GM12801 (cell line): Measurements from ENCODE around the gene ING4.

ENCODE experiments used
- TF ChIP-seq, protein P1 (sequence below): IDR thresholded peaks from one replicate; pipeline ENCODE4 v1.5.1; 2011; ENCODE audit warnings: control low read depth; ENCODE audit not compliant: insufficient read length; ENCODE audit errors: extremely low read depth

The ING4 gene

DNA sequence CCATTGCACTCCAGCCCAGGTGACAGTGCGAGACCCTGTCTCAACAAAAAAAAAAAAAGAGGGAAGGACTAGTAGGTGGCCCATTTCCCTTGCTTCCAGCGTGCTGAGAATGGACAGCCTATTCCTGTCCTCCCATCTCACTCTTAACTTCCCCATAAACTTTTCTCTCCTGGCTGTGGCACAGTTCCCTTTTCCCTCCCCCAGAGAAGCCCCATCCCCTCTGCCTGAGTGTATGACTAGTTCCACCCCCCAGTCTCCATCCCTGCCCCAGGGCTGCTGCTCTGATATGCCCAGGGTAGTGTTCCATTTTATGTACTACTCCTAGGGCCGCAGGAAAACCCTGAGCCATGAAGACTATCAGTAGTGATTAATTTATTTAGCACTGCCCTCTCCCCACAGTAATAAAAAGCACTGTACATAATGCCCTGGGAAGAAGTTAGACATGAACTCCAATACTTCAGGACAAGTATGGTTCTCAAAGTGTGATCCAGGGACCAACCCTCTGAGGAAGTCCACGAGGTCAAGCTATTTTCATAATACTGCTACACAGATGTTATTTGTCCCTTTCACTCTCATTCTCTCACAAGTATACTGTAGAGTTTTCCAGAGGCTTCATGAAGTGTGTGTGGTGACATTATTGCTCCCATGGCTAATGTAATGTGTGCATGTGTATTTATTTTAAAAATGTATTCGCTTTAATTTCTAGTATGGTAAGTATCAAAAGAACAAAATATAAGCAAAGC is 44.3 kb downstream of the ING4 start:
- TF ChIP-seq, protein P1, sequence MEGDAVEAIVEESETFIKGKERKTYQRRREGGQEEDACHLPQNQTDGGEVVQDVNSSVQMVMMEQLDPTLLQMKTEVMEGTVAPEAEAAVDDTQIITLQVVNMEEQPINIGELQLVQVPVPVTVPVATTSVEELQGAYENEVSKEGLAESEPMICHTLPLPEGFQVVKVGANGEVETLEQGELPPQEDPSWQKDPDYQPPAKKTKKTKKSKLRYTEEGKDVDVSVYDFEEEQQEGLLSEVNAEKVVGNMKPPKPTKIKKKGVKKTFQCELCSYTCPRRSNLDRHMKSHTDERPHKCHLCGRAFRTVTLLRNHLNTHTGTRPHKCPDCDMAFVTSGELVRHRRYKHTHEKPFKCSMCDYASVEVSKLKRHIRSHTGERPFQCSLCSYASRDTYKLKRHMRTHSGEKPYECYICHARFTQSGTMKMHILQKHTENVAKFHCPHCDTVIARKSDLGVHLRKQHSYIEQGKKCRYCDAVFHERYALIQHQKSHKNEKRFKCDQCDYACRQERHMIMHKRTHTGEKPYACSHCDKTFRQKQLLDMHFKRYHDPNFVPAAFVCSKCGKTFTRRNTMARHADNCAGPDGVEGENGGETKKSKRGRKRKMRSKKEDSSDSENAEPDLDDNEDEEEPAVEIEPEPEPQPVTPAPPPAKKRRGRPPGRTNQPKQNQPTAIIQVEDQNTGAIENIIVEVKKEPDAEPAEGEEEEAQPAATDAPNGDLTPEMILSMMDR = no peak

DNA sequence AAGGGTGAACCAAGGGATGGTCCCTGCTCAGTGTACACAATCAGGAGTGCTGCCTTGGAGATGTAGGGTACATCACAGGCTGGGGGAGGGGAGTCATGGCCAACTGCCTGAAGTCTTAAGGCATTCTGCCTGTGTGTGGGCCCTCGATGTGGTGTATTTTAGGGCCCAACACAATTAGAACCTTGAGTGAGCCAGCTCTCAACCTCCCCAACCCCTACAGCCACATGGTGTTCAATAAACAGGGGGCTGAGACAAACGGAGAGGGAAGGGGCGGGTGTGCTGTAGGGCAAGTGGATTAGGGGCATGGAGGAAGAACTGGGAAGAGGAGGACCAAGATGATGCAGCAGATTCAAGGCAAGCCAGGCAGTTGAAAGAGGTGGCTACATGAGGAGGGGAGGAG is 47.1 kb downstream of the ING4 start:
- TF ChIP-seq, protein P1 = no peak

DNA sequence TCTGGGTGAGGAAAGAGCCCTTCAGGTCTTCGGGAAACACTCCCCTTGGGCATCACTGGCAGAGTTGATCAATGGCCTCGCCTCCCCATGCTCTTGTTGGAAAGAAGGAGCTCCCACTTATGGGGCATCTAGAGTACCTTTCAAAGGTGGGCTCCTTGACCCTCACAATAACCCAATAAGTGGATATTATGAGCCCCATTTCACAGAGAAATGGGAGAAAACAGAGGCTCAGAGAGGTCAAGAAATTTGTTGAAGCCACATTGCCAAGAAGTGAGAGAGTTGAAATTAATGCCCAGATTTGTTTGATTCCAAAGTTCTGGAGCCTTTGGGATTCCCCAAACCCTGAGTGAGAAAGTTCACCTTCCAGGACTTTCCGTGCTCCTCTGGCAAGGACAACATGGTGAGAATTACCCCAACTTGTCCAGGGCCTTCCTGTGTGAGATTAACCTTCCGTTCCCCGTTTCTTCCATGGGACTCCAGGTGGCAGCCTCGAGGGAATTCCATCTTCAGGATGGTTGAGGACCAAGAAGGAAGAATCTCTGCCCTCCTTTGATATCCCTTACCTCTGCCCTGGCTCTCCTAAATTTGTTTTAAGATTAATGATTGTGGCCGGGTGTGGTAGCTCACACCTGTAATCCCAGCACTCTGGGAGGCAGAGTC is 48.3 kb downstream of the ING4 start:
- TF ChIP-seq, protein P1 = no peak

DNA sequence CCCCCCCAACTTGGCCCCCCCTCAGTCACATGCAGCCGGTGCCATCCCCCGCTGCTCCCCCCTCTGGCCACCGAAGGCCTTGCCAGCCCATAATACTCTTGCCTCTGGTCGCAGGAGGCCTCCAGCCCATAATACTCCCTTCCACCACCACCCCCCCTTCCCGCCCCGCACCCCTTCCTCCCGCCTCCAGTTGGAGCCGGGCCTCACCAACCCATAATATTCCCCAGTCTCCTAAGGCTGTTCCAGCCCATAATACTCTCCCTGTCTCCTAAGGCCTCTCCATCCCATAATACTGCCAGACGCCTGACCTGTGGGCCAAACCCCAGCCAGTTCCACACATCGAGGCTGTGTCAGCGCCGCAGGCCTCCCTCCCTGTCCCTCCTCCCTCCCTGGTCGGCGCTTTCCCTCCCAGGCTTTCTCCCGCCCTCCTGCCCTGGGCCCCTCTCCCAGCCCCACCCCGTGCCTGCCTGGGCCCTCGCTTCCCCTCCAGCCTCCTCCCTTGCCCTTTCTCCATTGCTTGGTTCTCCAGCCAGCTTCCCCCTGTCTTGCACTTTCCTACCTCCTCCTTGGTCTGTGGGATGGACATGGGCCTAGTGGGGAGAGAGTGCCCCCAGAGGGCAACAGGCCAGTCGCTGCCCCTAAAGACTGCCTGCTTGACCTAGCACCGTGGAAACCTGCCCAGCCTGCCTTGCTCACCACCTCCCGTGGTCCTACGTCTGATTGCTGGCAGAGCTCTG is 49.0 kb downstream of the ING4 start:
- TF ChIP-seq, protein P1 = no peak

DNA sequence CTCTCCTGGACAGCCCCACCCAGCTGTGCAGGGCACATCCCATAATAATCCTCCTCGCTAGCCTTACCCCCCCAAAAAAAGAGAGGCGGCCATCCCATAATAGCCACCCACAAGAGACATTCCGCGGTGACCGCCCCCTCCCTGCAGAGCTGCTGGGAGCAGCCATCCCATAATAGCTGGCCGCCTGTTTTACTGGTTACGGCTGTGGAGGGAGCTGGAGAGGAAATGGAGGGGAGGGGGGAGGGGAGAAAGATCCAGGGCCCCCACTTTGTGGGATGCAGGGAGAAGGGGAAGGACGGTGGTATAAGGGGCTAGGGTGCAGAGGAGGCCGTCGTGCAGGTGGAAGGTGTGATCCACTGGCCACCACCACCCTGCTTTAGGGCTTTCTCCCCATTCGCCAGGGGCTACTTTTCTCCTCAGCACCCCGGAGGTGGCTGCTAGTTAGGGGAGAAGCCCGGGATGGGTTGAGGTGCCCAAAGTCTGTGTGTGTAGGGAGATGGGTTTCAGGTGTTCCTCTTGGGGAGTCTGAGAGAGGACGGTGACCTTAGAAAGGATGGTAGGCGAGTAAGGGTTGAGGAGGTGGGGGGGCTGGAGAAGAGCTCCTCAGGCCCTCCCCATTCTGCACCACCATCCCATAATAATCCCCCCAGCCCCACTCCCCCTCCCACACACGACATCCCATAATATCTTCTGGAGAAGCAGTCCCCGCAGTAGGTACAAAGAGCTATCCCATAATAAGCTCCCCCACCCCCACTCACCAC is 49.7 kb downstream of the ING4 start:
- TF ChIP-seq, protein P1 = no peak

DNA sequence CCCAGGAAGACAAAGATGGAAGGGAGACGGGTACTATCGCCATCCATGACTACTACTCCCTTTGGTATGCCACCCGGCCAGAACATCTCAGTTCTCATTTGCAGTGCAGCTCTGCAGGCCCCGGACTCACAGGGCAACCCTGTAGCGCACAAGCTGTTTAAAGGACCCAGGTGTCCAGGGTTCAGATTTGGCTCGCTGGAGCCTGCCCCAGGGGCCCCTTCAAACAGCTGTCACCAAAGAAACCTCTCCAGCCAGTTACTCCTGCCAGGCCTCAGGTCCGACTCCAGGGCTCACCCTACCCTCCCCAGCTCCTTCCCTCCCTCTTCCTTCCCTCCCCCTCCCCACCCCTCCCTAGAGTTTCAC is 50.3 kb downstream of the ING4 start:
- TF ChIP-seq, protein P1 = no peak

DNA sequence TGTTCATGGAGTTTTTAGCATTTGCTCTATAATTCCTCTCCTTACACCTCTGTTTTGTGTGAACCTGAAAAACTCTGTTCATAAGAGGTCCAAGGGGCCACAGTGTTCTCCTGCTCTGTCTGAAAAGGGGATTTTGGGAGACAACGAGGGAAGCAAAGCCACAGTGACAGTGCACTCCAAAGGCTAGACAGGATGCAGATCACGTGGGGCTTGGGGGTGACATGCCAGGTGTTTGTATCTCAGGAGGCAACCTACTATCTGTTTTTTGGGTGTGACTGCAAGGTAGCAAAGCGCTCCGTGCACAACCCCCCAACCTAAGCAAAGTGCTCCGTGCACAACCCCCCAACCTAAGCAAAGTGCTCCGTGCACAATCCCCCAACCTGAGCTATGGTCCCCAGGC is 50.7 kb downstream of the ING4 start:
- TF ChIP-seq, protein P1 = no peak
